Left lobe of liver (tissue), 2 donors: ENCODE results near the gene KRTDAP. TPM values are rescaled to one million over a fixed set of nuclear protein-coding genes. Genes with fewer than 3 reads are reported as not detected.
"Not testable (repeated sequence)": the region's sequence is repeated elsewhere in the genome, so short reads cannot be mapped to it uniquely, and the experiment has no call there.

Experiments
- ATAC-seq: fragments of 200-7000 bp; cut with Tn5 transposase; one replicate; pipeline ENCODE4 v1.9.1; 2020; ENCODE audit warnings: mild to moderate bottlenecking, moderate library complexity
- DNase-seq: peaks from one replicate; pipeline ENCODE4 v3.0.0-alpha.2; 2020; ENCODE audit warnings: low spot score
- total RNA-seq: library from RNA; stranded (reverse); gene quantifications from one replicate; pipeline ENCODE4 v1.2.1, GENCODE V29; 2021
- donor health status: DM: no; HTN: no; CAD: no; lungs with moderate emphysema.
- donor health status: DM: no; HTN: yes; CAD: no.

Gene KRTDAP
- total RNA-seq, 1 donor from 2014 or later, result not detected

- no peak for DNase-seq
- ATAC-seq, result no peak
These were observed 2.5 kb downstream of the KRTDAP start for GRCh38 chr19:35487656-35488182.

GRCh38 chr19:35486268-35486708 lies 4.0 kb downstream of the KRTDAP start:
- DNase-seq (no peak), ATAC-seq (peak; percentile 42)

- no peak for DNase-seq
- no peak for ATAC-seq
These were observed 5.8 kb downstream of the KRTDAP start for GRCh38 chr19:35484252-35485036.

GRCh38 chr19:35483089-35483488 lies 7.2 kb downstream of the KRTDAP start:
- ATAC-seq, result no peak

GRCh38 chr19:35478794-35479677 lies 11.2 kb downstream of the KRTDAP start:
- DNase-seq (no peak), ATAC-seq (no peak)

More at GRCh38 chr19:35483089-35483488, 7.2 kb downstream of the KRTDAP start:
- no peak for DNase-seq

GRCh38 chr19:35476149-35476548 lies 14.1 kb downstream of the KRTDAP start:
- ATAC-seq, result no peak
- DNase-seq, result no peak

- ATAC-seq, DNase-seq: not testable (repeated sequence)
These were observed 15.7 kb downstream of the KRTDAP start for GRCh38 chr19:35474594-35474993.

- ATAC-seq, result no peak
These were observed 16.2 kb downstream of the KRTDAP start for GRCh38 chr19:35474104-35474503.

GRCh38 chr19:35471946-35472345 lies 18.3 kb downstream of the KRTDAP start:
- ATAC-seq (no peak), DNase-seq (no peak)

More at GRCh38 chr19:35474104-35474503, 16.2 kb downstream of the KRTDAP start:
- no peak for DNase-seq

GRCh38 chr19:35471075-35471474 lies 19.2 kb downstream of the KRTDAP start:
- not testable (repeated sequence) for DNase-seq, ATAC-seq

GRCh38 chr19:35470128-35470527 lies 20.1 kb downstream of the KRTDAP start:
- DNase-seq (no peak), ATAC-seq (no peak)

GRCh38 chr19:35468637-35469036 lies 21.6 kb downstream of the KRTDAP start:
- DNase-seq (peak; percentile 68), ATAC-seq (peak; percentile 100)

- DNase-seq (no peak), ATAC-seq (no peak)
These were observed 24.0 kb downstream of the KRTDAP start for GRCh38 chr19:35466259-35466658.

GRCh38 chr19:35462956-35463355 lies 27.3 kb downstream of the KRTDAP start:
- not testable (repeated sequence) for DNase-seq

GRCh38 chr19:35462476-35462953 lies 27.7 kb downstream of the KRTDAP start:
- no peak for DNase-seq
- ATAC-seq, result no peak

More at GRCh38 chr19:35462956-35463355, 27.3 kb downstream of the KRTDAP start:
- ATAC-seq, result not testable (repeated sequence)

- ATAC-seq, DNase-seq: not testable (repeated sequence)
These were observed 28.5 kb downstream of the KRTDAP start for GRCh38 chr19:35461788-35462187.

GRCh38 chr19:35461060-35461459 lies 29.2 kb downstream of the KRTDAP start:
- ATAC-seq (no peak), DNase-seq (no peak)

- DNase-seq (no peak), ATAC-seq (no peak)
These were observed 29.7 kb downstream of the KRTDAP start for GRCh38 chr19:35460608-35461007.

GRCh38 chr19:35459414-35460082 lies 30.7 kb downstream of the KRTDAP start:
- DNase-seq, result peak; percentile 91
- peak; percentile 86 for ATAC-seq

GRCh38 chr19:35458731-35459391 lies 31.4 kb downstream of the KRTDAP start:
- peak; percentile 71 for ATAC-seq
- DNase-seq, result peak; percentile 70
